HG03565 (cell line): ENCODE data around the gene CAPN7.
A peak's percentile ranks its signal among the peaks of the same experiment; 100 is the strongest.

Experiments used
- ATAC-seq: cut with Tn5 transposase; IDR thresholded peaks from one replicate; pipeline ENCODE4 v1.9.1; 2021; ENCODE audit warnings: mild to moderate bottlenecking, moderate library complexity; ENCODE audit not compliant: unreplicated experiment

The CAPN7 gene

GRCh38 chr3:15198686-15199085 lies 7.4 kb upstream of the CAPN7 start:
- no peak for ATAC-seq

DNA sequence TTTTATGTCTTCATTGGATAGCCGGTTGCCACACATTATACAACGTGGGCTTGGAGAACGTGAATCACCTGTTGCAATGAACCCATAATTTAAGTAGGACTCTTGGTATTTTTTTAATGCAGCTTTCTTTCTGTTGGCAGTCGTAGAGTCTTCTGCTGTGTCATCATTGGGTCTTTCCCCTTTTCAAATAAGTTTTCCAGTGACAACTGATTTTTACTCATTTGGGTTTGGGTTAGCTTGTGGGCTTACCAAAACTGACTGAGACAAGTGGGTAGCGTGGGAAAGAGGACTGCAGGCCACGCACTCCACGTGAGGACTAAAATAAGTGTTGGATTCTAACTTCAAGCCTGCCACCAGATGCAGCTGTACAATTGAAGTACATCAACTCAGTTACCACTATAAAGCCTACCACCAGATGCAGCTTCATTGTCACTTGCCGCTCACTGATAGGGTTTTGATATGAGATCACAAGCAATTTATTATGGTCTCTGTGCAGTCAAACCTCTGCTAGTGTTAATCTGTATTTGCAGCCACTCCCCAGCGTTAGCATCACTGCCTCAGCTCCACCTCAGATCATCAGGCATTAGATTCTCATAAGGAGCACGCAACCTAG lies 6.4 kb upstream of the CAPN7 start:
- ATAC-seq = no peak

DNA sequence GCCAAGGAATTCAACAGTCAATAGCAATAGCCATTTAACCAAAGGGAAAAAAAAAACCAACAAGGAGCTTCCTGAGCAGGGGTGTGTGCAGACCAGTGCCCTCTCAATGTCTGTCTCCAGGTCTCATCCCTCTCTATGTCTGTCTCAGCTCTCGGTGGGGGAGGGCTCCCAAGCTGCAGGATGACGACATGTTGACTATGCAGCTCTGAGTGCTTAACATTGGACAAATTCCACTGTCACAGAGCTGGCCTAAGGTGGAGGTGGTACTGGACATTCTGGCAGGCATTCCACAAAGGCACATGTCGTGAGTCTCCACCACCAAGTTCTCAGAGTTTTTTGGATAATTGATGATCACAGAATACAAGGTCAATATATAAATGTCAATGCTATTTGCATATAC lies 2.0 kb upstream of the CAPN7 start:
- ATAC-seq = no peak

DNA sequence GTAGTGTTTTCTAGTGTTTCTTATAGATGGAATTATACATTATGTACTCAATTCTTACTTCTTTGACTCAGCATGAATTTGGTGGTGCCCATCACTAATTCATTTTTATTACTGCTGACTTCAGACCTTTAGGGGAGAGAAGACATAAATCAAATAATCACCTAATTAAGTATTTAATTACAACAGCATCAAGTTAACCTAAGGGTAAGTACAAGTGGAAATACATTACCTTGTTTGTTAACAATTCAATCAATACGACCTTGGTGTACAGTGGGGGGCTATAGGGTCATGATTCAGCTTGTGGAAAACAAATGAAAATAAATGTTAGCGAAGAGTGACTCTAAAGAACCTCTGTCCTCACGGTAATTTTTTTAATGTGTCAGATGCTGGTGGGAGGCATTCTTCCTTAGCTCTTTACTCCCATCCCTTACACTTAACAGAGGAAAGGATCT lies 538 bp upstream of the CAPN7 start:
- no peak for ATAC-seq

GRCh38 chr3:15206662-15207576 lies 873 bp downstream of the CAPN7 start:
- peak; percentile 21 for ATAC-seq

DNA sequence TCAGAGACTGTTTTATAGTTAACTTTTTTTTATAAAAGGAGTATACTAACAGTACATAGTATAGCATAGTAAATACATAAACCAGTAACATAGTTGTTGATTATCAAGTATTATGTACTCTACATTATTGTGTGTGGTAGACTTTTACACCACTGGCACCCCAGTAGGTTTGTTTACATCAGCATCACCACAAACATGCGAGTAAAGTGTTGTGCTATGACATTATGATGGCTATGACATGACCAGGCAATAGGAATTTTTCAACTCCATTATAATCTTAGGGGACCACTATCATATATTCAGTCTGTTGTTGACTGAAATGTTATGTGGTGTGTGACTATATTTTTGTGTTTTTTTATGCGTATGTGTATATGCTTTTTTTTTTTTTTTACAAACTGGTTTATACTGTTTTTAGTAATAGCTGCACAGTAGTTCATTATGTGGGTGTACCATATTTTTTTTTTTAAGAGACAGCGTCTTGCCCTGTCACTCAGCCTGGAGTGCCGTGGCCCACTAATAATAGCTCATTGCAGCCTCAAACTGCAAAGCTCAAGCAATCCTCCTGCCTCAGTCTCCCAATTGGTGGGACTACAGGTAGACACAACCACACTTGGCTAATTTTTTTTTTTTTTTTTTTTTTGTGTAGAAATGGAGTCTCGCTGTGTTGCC lies 1.9 kb downstream of the CAPN7 start:
- ATAC-seq = no peak

- ATAC-seq = no peak
Observed at GRCh38 chr3:15211937-15212336, 5.9 kb downstream of the CAPN7 start.

DNA sequence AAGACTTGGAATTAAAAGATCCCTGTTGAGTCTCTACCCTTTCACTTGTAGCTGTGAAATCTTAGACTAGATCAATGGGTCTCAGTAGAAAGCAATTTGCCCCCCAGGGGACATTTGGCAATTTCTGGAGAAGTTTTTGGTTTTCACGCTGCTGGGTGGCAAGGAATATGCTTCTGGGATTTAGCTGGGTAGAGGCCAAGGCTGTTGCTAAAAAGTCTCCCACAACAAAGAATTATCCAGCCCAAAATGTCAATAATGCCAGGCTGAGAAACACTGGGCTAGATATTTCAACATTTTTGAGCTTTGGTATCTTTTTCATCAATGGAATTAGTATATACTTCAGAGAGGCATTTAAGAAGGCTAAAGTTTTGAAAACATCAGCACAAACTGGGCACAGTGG lies 8.7 kb downstream of the CAPN7 start:
- ATAC-seq = no peak

DNA sequence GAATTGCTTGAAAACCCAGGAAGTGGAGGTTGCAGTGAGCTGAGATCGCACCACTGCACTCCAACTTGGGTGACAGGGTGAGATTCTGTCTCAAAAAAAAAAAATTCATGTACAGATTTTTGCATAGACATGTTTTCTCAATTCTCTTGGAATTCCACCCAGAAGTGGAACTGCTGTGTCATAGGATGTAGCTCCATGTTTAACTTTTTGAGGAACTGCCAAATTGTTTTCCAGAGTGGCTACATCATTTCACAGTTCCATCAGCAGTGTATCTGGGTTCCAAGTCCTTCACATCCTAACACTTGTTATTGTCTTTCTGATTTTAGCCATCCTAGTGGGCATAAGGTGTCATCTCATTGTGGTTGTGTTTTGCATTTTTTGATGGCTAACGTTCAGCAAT lies 9.9 kb downstream of the CAPN7 start:
- no peak for ATAC-seq

DNA sequence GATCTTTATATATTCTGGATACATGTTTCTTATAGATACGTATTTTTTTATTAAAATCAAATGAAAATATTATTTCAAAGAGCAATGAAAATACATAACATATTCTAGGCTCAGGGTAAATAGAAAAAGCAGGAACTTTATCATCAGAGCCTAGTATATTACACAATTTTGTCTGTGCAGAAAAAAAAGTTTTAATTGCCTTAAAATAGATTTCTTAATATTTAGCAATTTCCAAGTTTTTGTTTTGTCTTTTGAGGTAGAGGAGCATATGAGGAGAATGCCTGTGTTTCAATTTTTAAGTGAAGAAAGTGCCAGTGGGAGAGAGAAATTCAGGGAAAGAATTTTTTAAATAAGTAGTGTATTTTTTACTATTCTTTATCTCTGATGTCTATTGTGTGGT lies 10.5 kb downstream of the CAPN7 start:
- no peak for ATAC-seq

DNA sequence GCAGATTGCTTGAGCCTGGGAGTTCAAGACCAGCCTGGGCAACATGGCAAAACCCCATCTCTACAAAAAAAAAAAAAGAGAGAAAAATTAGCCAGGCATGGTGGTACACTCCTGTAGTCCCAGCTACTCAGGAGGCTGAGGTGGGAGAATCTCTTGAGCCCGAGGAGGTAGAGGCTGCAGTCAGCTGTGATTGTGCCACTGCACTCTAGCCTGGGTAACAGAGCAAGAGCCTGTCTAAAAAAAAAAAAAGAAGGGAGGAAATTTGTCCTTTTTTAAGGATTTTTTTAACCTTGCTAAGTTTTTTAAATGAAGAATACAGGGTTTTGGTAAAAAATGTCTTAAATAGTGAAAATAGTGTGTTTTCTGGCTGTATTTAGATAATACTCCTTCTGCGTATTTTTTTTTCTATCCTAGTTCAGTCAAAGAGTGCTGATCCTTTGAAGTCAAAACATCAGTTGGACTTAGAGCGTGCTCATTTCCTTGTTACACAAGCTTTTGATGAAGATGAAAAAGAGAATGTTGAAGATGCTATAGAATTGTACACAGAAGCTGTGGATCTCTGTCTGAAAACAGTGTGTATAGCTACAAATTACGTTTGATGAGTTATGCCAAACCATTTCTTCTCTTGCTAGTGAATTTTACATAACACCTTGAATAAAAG lies 11.1 kb downstream of the CAPN7 start:
- ATAC-seq = no peak

- no peak for ATAC-seq
Observed at GRCh38 chr3:15217841-15218267, 11.8 kb downstream of the CAPN7 start.

DNA sequence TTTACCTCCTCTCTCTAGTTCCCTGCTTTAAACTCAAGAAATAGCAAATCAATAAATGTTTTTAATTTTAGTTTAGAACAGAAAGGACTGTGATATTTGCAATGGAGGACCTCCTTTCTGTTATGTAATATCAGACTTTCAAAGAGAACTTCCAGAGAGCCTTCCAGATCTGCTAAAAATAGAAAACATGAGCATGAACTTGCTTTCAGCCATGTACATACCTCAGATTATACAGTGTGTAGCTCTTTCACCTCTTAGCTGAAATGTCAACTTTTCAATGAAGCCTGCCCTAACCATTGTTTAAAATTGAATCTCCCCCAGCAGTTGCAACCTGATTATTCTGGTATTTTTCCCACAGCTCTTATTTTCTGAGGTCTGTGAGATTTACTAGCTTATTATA lies 12.6 kb downstream of the CAPN7 start:
- ATAC-seq = no peak

DNA sequence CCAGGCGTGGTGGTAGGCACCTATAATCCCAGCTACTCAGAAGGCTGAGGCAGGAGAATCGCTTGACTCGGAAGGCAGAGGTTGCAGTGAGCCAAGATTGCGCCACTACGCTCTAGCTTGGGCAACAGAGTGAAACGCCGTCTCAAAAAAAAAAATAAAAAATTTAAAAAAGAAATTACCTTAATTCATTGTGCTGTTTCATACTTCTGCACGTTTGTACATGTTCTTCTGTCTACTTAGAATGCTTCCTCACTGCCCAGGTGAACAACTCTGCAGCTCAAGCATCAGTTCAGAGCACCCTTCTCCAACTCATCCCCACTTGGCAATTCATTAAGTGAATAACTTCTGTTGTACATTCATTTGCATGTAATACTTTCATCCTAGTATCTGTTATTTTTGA lies 14.0 kb downstream of the CAPN7 start:
- ATAC-seq = no peak

DNA sequence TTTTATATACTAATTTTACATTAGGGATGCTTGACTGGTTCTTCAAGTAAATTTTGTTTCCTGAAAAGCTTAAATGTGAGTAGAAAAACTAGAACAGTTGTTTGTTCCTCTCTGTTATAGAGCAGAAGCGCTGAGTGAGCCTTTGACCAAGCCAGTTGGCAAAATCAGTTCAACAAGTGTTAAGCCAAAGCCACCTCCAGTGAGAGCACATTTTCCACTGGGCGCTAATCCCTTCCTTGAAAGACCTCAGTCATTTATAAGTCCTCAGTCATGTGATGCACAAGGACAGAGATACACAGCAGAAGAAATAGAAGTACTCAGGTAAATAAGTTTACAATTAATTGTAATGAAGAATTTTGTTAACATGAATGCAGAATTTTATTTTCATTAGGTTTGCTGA lies 14.6 kb downstream of the CAPN7 start:
- no peak for ATAC-seq

DNA sequence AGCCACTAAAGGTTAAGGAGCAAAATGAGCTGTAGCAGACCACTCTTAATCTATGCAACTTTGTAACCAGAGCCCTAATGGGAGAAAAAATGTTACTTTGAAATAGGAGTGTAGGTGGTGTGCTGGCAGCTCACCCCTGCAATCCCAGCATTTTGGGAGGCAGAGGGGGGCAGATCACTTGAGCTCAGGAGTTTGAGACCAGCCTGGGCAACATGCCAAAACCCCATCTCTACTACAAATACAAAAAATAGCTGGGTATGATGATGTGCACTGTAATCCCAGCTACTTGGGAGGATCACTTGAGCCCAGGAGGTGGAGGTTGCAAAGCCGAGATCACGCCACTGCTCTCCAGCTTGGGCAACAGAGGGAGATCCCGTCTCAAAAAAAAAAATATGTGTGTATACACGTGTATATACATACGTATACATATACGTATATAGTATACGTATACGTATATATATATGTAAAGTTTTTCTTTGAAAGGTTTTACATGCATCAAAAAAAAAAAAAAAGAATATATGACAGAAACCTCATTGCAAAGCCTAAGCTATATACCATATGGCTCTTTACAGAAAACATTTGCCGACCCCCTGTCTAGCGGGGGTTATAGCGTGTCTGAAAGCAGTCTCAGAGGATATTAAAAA lies 15.7 kb downstream of the CAPN7 start:
- ATAC-seq = no peak

- ATAC-seq = no peak
Observed at GRCh38 chr3:15223685-15224572, 17.9 kb downstream of the CAPN7 start.

GRCh38 chr3:15228147-15228546 lies 22.1 kb downstream of the CAPN7 start:
- ATAC-seq = no peak

DNA sequence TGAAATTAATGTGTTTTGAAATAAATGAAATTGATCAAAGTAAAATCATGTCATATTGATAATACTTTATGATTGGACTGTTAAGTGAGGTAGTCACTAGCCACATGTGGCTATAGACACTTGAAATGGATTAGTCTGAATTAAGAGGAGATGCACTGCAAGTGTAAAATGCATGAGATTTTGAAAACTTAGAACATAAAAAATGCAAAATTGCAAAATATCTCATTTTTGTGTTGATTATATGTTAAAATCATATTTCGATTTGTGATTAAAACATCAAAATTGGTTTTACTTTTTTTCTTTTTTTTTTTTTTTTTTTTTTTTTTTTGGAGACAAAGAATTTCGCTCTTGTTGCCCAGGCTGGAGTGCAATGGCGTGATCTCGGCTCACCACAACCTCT lies 23.2 kb downstream of the CAPN7 start:
- no peak for ATAC-seq

- ATAC-seq = no peak
Observed at GRCh38 chr3:15241341-15241740, 35.3 kb downstream of the CAPN7 start.
